ENCODE results near the gene NCKAP1.
"Not testable (repeated sequence)": the region's sequence is repeated elsewhere in the genome, so short reads cannot be mapped to it uniquely, and the experiment has no call there.

Gene NCKAP1

GRCh38 chr2:183037553-183038340 is 510 bp downstream of the NCKAP1 start:
- DNase-seq (ENCODE audit: low read depth) = no peak

DNA sequence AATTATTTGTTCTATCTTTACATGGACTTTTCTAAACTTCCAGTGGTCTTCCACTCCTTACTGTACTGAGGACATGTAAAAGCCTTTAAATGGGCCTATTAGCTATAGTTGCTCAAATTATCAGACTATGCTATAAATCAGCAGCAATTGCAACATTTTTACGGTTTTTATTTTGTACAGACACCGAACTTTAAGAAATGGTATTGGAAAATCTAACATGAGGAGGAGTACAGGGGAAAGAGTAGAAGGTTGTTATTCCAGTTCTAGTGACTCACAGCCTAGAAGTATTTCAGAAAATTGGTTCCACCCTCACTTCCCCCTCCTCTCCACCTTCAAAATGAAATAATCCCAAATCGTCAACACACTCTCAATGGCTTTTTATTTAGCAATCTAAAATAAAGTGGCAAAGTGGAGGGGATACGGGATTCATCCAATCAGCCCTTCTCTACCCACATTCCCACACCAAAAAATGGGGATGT is 1.1 kb downstream of the NCKAP1 start:
- DNase-seq (ENCODE audit: low read depth) = no peak

- no peak for DNase-seq (ENCODE audit: low read depth)
These were observed 2.1 kb downstream of the NCKAP1 start for GRCh38 chr2:183035954-183036669.

GRCh38 chr2:183035298-183035953 is 2.8 kb downstream of the NCKAP1 start:
- DNase-seq (ENCODE audit: low read depth) = no peak

DNA sequence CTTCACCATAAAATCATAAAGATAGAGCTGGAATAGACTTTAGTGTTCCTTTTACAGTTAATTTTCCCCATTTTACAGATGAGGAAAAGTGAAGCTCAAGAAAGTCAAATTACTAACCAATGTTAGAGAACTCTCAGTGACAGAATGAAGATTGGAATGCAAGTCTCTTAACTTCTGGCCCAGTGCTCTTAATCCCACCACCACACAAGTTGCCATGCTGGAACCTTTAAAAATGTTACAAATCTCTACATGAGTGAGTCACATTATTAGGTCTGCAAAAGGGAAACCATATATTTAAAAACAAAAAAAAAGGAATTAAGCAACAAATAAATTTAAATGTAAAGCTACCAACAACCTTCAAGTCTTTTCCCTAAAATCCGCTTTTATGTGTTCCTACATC is 3.5 kb downstream of the NCKAP1 start:
- DNase-seq (ENCODE audit: low read depth) = no peak

DNA sequence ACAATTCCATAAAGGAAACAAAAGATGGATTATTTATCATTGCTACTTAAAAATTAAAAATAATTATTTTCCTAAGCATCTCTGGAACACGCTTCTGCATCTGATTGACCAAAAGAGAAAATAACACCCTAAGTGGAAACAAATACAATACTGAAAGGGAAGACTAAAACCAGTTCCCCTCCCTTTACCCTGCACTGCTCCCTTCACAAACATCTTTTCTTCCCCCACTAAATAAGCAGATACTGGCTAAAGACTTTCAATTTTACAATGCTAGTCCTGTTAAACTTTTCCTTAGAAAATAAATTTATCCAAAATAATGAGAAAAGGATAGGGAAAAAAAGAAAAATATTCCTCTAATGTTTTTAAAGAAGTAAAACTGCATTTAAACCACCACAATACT is 4.3 kb downstream of the NCKAP1 start:
- DNase-seq (ENCODE audit: low read depth) = no peak

- DNase-seq (ENCODE audit: low read depth) = no peak
These were observed 6.1 kb downstream of the NCKAP1 start for GRCh38 chr2:183031911-183032794.

- no peak for DNase-seq (ENCODE audit: low read depth)
These were observed 9.0 kb downstream of the NCKAP1 start for GRCh38 chr2:183029219-183029618.

GRCh38 chr2:183028108-183028507 is 10.1 kb downstream of the NCKAP1 start:
- DNase-seq (ENCODE audit: low read depth) = no peak

- no peak for DNase-seq (ENCODE audit: low read depth)
These were observed 10.8 kb downstream of the NCKAP1 start for GRCh38 chr2:183027443-183027842.

GRCh38 chr2:183026424-183026823 is 11.8 kb downstream of the NCKAP1 start:
- DNase-seq (ENCODE audit: low read depth) = no peak

DNA sequence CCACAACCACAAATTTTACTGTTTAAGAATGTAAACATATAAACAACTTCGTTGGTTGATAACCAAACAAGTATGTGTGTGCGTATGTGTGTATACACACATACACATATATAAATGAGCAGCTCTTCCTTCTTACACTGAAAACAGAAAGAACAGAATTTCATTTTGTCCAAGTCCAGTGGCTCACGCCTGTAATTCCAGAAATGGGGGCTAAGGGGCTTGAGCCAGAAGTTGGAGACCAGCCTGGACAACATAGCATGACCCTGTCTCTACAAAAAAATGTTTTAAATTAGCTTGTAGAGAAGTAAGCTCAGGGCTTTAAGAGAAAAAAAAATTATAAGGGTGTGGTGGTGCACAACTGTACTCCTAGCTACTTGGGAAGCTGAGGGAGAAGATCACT is 12.3 kb downstream of the NCKAP1 start:
- DNase-seq (ENCODE audit: low read depth) = no peak

DNA sequence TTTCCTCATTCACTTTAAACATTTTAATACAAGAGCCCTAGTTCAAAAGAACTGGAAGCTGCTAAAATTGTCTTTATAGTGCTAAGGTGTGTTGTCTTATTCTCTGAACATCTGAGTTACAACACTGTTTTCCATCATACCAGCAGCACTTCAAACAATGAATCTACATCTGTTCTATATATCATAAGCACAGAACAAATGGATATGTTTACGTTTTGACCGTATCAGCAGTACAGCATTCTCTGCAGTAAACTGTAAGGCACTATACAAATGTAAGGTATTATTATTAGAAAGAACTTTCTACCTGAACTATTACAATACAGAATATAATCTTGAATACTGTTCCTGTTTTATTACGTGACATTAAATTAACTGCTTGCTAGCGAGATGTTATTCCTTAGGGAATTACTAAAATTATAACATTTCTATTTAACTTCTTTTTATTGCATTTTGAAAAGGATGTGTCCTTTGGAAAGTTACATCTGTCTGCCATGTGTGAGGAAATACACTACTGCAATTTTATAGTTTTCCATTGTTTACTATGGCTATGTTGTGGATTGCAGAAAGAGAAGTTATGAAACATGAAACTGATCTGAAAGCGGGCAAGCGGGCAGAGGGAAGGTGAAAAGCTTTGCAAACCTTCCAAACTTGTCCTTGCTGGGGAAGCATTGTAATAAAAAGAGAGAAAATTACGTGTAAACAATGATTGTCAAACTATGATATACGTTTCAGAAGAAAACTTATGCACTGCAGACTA is 13.7 kb downstream of the NCKAP1 start:
- no peak for DNase-seq (ENCODE audit: low read depth)

GRCh38 chr2:183022711-183023110 is 15.5 kb downstream of the NCKAP1 start:
- no peak for DNase-seq (ENCODE audit: low read depth)

- DNase-seq (ENCODE audit: low read depth) = no peak
These were observed 16.6 kb downstream of the NCKAP1 start for GRCh38 chr2:183021613-183022012.

DNA sequence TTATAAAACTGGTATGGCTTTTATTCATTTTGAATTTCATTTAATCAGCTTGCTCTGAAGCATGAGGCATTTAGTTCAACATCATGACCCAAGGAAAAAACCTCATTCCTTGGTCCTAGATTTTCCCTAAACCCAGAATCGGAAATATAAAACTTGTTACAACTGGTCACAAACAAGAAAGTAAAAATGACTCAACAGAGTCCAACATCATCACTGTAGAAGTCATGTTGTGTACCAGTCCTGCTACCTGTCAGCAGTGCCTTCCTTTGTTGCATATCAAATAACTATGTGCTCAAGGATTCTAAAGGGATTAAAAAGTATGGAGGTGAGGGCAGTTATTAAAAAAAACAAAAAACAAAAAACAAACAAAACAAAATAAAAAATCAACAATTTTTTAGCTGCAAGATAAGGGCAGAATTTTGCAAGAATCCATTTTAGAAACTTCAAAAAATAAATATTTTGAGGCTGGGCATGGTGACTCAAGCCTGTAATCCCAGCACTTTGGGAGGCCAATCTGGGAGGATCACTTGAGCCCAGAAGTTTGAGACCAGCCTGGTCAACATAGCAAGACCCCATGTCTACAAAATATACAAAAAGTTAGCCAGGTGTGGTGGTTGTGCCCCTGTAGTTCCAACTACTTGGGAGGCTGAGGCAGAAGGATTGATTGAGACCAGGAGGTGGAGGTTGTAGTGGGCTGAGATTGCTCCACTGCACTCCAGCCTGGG is 18.4 kb downstream of the NCKAP1 start:
- no peak for DNase-seq (ENCODE audit: low read depth)

DNA sequence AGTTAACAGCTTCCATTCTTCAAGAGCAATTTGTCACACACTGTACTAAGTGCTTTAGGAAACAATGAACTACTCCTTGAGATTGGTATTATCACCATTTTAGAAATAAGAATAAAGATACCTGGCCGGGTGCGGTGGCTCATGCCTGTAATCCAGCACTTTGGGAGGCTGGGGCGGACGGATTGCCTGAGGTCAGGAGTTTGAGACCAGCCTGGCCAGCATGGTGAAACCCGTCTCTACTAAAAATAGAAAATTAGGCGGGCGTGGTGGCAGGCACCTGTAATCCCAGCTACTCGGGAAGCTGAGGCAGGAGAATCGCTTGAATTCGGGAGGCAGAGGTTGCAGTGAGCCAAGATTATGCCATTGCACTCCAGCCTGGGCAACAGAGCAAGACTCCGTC is 20.4 kb downstream of the NCKAP1 start:
- not testable (repeated sequence) for DNase-seq (ENCODE audit: low read depth)

DNA sequence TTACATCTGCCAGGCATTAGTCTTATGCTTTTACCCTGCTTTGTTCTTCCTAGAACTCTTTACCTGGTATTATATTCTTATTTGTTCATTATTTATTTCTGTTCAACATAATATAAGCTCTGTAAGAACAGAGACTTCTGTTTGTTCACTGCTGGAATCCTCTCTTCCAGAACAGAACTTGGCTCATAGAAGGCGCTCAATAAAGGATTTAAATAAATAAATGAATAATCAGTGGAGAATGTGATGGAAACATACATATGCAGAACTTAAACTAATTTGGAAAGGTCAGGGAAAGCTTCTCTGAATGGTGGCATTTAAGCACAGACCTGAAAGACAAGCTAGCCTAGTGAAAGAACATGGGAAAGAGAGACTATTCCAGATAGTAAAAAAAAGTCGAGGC is 24.3 kb downstream of the NCKAP1 start:
- DNase-seq (ENCODE audit: low read depth) = no peak

DNA sequence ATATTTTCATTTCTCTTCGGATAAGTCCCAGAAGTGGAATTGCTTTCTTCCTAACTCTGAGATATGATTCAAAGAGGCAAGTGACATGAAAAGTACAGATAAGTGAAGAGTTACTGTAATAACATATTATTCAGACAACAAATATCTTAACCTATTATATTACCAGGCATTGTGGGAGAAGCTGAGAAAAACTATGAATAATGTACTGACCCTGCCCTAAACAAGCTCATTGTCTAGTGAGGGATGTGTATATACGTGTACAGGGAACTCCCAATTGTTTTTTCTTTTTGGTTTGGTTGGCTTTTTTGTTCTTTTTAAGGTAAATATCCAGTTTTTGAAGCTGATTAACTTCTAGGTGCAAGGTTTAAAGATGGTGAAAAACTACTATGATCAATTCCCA is 26.5 kb downstream of the NCKAP1 start:
- no peak for DNase-seq (ENCODE audit: low read depth)

DNA sequence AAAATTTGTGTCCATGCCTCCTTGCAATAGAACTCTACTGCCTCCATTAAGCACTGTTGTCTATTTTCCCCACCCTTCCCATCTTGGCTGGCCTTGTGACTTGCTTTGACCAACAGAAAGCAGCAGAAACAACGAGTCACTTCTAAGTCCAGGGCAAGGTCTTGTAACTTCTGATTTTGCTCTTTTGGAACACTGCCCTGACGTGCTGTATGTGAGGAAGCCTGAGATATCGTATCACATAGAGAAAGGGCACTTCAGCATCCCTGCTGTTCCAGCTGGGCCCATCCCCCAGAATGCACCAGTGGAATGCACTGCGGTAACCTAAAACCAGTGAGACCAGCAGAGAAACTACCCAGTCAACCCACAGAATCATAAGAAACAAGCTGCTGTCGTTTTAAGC is 28.1 kb downstream of the NCKAP1 start:
- no peak for DNase-seq (ENCODE audit: low read depth)
